GM18505 (cell line): ENCODE measurements around the gene KIZ.

ENCODE experiments used
- ATAC-seq: cut with Tn5 transposase; IDR thresholded peaks from one replicate; pipeline ENCODE4 v1.9.1; 2021; ENCODE audit not compliant: unreplicated experiment
- POLR2A ChIP-seq: IDR thresholded peaks from 4 replicates; pipeline ENCODE4 v1.6.1; 2011; ENCODE audit warnings: borderline replicate concordance; ENCODE audit not compliant: insufficient read depth, insufficient read length; ENCODE audit errors: extremely low read depth

Gene KIZ

DNA sequence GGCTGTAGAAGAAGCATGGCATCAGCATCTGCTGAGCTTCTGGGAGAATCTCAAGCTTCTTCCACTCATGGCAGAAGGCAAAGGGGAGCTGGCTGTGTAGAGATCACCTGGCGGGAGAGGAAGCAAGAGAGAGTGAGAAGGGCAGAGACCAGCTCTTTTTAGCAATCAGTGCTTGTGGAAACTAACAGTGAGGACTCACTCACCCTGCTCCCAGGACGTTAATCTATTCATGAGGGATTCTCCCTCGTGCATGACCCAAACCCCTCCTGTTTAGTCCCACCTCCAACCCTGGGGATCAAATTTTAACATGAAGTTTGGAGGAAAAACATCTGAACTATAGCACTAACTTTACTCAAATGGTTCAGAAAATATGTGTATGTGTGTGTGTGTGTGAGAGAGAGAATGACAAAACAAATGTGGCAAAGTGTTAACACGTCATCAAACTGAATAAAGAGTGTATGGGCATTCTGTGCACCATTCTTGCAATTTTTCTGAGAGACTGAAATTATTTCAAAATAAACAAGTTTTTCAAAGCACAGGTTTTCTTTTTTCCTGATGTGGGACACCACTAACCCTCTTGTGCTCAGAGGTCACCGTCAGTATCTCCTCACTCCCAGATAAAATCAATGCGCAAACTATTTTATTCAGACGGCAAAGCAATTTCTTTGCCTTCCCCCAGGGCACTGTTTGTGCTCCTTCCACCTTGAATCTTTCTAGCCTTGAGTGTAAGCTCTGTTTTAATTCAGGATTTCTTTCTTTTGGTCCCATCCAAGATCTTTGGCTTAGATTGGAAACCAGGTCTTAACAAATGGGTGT is 154.0 kb downstream of the KIZ start:
- no peak for TF ChIP-seq POLR2A
- no peak for ATAC-seq

- no peak for TF ChIP-seq POLR2A
- no peak for ATAC-seq
Measured at GRCh38 chr20:21280522-21281016, 154.7 kb downstream of the KIZ start.

DNA sequence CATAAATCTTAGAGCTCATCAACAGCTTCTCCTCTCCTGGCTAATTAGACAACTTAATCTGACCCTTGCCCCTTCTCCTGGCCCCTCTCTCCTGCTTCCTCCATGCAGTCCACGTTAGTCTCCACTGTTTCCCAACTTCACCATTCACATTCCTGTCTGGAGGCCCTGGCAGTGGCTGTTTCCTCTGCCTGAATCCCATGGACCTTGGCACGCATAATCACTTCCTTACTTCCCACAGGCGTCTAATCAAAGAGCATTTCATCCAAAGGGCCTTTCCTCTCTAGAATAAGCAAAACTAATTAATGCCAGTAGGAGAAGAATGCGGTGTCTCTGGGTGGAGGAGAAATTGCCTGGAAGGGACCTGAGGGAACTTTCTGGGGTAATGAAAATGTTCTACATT is 160.9 kb downstream of the KIZ start:
- no peak for ATAC-seq
- no peak for TF ChIP-seq POLR2A

- no peak for TF ChIP-seq POLR2A
- no peak for ATAC-seq
Measured at GRCh38 chr20:21288587-21289370, 162.9 kb downstream of the KIZ start.

DNA sequence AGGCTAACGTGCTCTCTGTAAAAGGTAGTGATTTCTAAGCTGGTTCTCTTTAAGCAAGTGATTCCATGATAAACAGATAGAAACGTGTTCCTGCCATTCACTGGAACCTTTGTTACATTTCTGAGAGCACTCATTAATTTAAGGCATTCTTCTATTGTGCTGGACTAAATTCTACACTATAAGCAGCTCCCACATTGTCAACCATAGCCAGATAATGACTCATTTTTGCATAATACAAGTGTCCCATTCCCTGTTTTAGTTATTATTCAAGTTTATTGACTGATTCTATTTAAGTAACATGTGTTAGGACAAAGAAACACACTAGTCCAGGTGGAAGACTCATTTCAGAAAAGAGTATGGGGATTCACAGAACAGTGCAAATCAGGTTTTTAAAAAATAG is 163.8 kb downstream of the KIZ start:
- no peak for TF ChIP-seq POLR2A

DNA sequence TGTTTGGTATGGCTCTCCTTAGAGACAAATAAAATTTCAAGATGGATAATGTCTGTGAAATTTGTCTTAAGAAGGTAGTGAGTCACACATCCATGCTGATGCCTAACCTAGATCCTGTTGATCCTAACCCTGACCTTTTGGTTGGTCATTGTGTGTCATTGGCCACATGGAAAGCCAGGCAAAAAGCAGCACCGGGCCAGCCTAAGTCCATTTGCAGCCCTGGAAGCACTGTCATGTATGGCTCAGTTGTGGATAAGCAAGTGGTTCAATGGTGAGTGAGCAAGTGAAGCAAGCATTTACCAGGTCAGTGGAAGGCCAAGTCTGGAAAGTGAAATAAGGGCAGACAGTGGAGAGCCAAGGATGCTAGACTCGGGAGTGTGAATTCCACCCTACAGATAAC is 165.1 kb downstream of the KIZ start:
- no peak for TF ChIP-seq POLR2A
- ATAC-seq: no peak

More for the DNA sequence above, 163.8 kb downstream of the KIZ start:
- ATAC-seq: no peak

DNA sequence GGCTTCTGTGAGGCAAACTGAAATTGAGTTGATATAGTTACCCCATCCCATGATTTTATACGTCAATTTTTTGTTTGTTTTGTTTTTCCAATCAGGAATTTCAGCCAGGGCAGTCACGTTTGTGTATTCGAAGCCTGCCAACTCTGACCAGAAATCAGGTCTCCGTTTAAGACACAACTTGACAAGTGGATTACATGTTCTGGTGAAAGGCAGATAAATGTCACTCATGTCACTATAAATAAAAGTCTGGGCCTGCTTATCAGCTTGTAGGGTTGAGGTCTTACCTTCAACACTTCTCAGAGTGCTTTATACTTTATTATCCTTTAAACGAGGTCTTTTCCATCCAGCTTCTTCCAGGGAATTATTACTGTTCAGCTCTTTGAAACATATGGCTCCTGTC is 168.9 kb downstream of the KIZ start:
- no peak for TF ChIP-seq POLR2A
- no peak for ATAC-seq
